HEK293T (cell line): ENCODE data around the gene KNL1.

Experiments used
- ARNT ChIP-seq: fragments of 450-650 bp; IDR thresholded peaks from 2 replicates; pipeline ENCODE4 v1.6.1; 2017; ENCODE audit warnings: mild to moderate bottlenecking
- BHLHE40 ChIP-seq: fragments of 450-650 bp; IDR thresholded peaks from 2 replicates; pipeline ENCODE4 v1.6.1; 2016; ENCODE audit warnings: mild to moderate bottlenecking, moderate library complexity, borderline replicate concordance
- CTBP1 ChIP-seq: fragments of 450-650 bp; IDR thresholded peaks from 2 replicates; pipeline ENCODE4 v1.6.1; 2016; ENCODE audit warnings: borderline replicate concordance
- ELF4 ChIP-seq: fragments of 450-650 bp; IDR thresholded peaks from 2 replicates; pipeline ENCODE4 v1.6.1; 2017; ENCODE audit warnings: antibody characterized with exemption
- FOXA1 ChIP-seq: fragments of 450-650 bp; IDR thresholded peaks from 2 replicates; pipeline ENCODE4 v1.6.1; 2016; ENCODE audit warnings: mild to moderate bottlenecking
- FOXK2 ChIP-seq: fragments of 450-650 bp; IDR thresholded peaks from 2 replicates; pipeline ENCODE4 v1.6.1; 2016; ENCODE audit warnings: mild to moderate bottlenecking
- FOXM1 ChIP-seq: fragments of 450-650 bp; IDR thresholded peaks from 2 replicates; pipeline ENCODE4 v1.6.1; 2017; ENCODE audit warnings: mild to moderate bottlenecking, borderline replicate concordance
- HDGF ChIP-seq: fragments of 450-650 bp; IDR thresholded peaks from 2 replicates; pipeline ENCODE4 v1.6.1; 2017; ENCODE audit warnings: antibody characterized with exemption, borderline replicate concordance
- L3MBTL2 ChIP-seq: fragments of 450-650 bp; conservative IDR thresholded peaks from 2 replicates; pipeline ENCODE4 v1.6.1; 2016; ENCODE audit warnings: mild to moderate bottlenecking
- NFRKB ChIP-seq: fragments of 450-650 bp; IDR thresholded peaks from 2 replicates; pipeline ENCODE4 v1.6.1; 2016; ENCODE audit warnings: mild to moderate bottlenecking, moderate library complexity
- SP1 ChIP-seq: fragments of 450-650 bp; IDR thresholded peaks from 2 replicates; pipeline ENCODE4 v1.6.1; 2017
- TARDBP ChIP-seq: fragments of 450-650 bp; IDR thresholded peaks from 2 replicates; pipeline ENCODE4 v1.6.1; 2016

- TF ChIP-seq FOXK2 (no peak), NFRKB (no peak), ELF4 (no peak), HDGF (no peak), CTBP1 (no peak), FOXM1 (no peak), TARDBP (no peak), SP1 (no peak), ARNT (no peak), L3MBTL2 (no peak), BHLHE40 (no peak), FOXA1 (no peak)
Measured at GRCh38 chr15:40591389-40591788, 2.7 kb upstream of the KNL1 start.
